Left lobe of liver (tissue), 2 donors: Measurements from ENCODE around the gene AMPH. TPM values are rescaled to one million over a fixed set of nuclear protein-coding genes. Genes with fewer than 3 reads are reported as not detected.

ENCODE experiments used
- ATAC-seq: fragments of 200-7000 bp; cut with Tn5 transposase; one replicate; pipeline ENCODE4 v1.9.1; 2020; ENCODE audit warnings: mild to moderate bottlenecking, moderate library complexity
- DNase-seq: peaks from one replicate; pipeline ENCODE4 v3.0.0-alpha.2; 2020; ENCODE audit warnings: low spot score
- total RNA-seq: library from RNA; stranded (reverse); gene quantifications from one replicate; pipeline ENCODE4 v1.2.1, GENCODE V29; 2021
- donor health status: DM: no; HTN: no; CAD: no; lungs with moderate emphysema.
- donor health status: DM: no; HTN: yes; CAD: no.

The AMPH gene
- 1.1 TPM for total RNA-seq

GRCh38 chr7:38630720-38631673 is at the start of gene AMPH:
AMPH (minus strand) TSS chr7:38631373; CDS start chr7:38631351, 22 bp downstream.
- ATAC-seq (peak; percentile 62), DNase-seq (no peak)

DNA sequence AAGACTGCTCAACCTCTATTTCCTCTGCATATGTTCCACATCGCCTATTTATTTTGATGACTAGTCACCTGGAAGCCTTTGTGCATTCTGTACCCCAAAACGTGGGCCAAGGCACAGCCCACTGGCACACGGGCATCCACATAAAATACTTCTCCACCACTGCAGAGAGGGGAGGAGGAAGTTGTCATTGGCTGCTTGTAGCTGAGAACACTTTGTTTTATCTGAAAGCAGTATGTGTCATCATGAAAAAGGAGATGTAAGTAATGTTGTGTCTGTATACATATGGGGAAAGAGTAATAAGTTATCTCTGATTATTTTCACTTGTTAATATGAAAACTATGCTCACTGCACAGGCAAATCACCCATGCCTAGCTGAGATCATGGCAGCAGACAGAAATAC is 48.2 kb upstream of the AMPH start:
- ATAC-seq (no peak), DNase-seq (no peak)

DNA sequence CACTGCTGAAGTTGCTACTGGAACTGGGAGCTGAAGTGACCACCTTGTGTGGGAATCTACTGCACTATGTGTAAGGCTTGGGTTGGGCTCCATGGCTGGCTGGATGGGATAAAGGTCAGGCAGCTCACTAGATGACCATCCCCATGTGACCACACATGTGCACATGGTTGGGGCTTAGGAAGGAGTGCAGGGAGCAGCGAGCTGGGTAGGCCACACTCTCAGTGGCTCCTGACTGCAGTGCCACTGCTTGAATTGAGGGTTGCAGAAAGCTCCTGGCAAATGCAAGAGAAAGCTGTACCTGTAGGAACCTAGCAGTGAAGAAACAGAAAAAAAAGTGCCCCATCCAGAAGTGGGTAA is 47.5 kb upstream of the AMPH start:
- no peak for DNase-seq
- ATAC-seq, result no peak

DNA sequence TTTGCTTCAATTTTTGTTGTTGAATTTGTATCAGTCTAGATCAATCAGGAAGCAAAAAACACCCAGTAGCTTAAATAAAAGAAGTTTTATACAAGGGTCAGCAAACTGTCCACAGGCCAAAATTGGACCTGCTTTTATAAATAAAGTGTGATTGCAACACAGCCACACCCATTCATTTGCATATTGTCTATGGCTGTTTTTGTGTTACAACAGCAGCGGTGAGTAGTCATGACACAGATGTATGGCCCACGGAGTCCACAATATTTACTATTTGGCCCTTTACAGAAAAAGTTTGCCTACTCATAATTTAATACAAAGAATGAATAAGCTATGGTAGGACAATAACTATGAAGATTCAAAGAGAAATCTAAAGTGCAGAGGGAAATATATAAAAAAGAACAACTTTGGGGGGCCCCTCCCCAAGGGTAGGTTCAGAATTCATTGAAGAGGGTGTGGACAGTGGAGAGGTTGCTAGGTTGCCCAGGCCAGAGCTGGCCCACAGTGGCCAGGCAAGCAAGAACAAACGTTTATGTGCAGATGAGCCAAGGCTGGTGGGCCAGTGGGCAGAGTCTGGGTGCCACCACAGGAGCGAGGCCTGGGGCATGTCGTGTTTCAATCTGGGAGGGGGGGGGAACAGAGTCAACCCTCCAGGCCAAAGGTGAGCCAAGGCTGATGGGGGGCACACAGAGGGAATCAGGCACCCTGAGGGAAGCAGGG is 47.0 kb upstream of the AMPH start:
- no peak for DNase-seq

GRCh38 chr7:38675494-38676106 is 44.4 kb upstream of the AMPH start:
- DNase-seq (no peak), ATAC-seq (no peak)

More for the DNA sequence above, 47.0 kb upstream of the AMPH start:
- no peak for ATAC-seq

- DNase-seq, result no peak
- no peak for ATAC-seq
Measured at GRCh38 chr7:38674513-38674912, 43.3 kb upstream of the AMPH start.

GRCh38 chr7:38673795-38674194 is 42.6 kb upstream of the AMPH start:
- DNase-seq, result no peak
- ATAC-seq, result no peak

DNA sequence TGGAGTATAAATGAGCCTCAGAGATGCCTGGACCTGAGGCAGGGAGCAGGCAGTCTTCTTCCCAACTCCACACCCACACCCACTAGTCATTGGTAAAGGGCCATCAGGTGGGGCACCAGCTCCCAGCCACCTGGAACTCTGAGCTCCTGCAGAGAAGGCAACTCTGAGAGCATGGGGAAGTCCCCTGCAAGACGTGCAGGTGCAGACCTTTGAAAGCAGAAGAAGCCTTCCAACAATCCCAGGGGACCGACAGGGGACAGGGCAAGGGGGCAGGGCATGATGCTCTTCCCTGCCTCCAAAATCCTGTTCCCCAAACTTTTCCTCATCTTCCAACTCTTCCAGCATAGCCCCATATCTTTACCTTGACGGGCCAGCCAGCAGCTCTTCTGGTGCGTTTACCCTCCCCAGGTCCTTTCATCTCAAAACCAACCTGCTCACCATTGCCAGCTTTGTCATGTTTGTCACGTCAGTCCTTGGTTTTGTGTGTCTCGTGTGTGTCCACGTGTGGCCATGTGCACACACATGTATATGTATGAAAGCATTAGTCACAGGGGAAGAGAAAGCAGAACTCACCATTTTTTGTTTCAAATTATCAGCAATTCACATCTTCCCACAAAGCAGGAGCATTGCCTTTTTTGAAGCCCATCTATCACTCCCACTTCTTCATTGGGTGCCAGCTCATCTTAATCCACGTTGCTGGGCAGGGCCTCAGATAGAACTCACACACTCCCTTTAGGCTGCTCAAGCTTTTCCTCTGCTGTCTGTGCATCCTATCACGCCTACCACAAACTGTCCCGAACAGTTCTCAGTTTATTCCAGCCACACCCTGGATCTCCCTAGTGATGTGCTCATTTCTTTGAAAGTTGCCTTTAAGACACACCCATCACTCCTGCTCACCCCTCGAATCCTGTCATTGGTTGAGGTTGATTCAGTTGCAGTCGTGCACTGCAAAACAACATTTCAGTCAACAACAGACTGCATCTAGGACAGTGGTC is 41.0 kb upstream of the AMPH start:
- ATAC-seq, result no peak
- DNase-seq, result no peak

GRCh38 chr7:38669965-38670520 is 38.9 kb upstream of the AMPH start:
- DNase-seq, result no peak
- no peak for ATAC-seq

GRCh38 chr7:38664972-38665371 is 33.8 kb upstream of the AMPH start:
- ATAC-seq, result no peak
- no peak for DNase-seq

GRCh38 chr7:38660427-38661099 is 29.4 kb upstream of the AMPH start:
- peak; percentile 91 for ATAC-seq
- DNase-seq, result no peak

DNA sequence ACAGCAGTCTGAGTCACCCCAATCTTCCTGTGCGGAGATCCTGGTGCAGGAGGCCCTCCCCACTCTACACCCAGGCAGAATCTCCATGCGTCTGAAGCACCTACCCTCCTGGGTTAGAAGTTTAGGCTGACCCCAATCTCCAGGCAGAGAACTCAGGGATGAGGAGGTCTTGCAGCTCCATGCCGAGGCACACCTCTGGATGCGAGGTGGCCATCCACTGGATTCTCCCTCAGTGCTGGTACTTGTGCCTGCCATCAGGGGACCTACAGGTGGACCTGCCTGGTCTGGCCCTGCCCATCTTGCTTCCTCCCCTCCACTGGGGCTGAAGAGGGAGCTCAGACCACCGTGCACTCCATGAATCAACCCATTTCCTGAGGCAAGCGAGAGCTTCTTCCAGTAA is 28.8 kb upstream of the AMPH start:
- DNase-seq (no peak), ATAC-seq (no peak)

- DNase-seq (no peak), ATAC-seq (no peak)
Measured at GRCh38 chr7:38658921-38659320, 27.7 kb upstream of the AMPH start.

GRCh38 chr7:38656968-38657367 is 25.8 kb upstream of the AMPH start:
- ATAC-seq, result no peak
- no peak for DNase-seq

GRCh38 chr7:38655833-38656774 is 24.9 kb upstream of the AMPH start:
- ATAC-seq, result no peak
- no peak for DNase-seq

DNA sequence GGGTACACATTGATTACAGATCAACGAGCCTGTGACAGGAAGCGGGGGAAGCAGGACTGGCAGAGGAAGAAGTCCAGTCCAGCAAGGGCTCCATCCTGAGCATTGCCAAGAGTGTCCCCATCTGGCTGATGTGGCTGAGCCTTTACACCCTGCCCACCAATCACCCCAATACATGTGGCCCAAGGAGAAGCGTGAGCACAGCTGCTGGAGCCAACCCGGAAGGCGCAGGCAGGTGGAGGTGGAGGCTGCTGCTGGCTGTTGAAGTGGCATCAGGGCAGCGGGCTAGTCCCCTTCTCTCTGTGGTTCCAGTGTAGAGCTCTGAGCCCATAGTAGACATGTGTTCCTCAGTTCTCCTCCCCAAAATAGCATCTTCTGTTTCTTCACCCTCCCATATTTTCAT is 6.8 kb upstream of the AMPH start:
- ATAC-seq (no peak), DNase-seq (no peak)

- DNase-seq (no peak), ATAC-seq (no peak)
Measured at GRCh38 chr7:38632411-38632810, 1.2 kb upstream of the AMPH start.
